Stomach (tissue), 9 donors: Measurements from ENCODE around the gene ARRB2. TPM values are rescaled to one million over a fixed set of nuclear protein-coding genes. Genes with fewer than 3 reads are reported as not detected.

ENCODE experiments used
- DNase-seq, 2 donors: peaks; one replicate each; pipeline versions ENCODE4 v3.0.0 to v3.0.0-alpha.2; 2013 to 2019
- H3K27ac ChIP-seq, 5 donors: fragments of 200-600 bp in 4 of 5; sonication (generic) in 4 of 5; one replicate each; pipeline ENCODE4 v1.5.1; 2013 to 2019; ENCODE audit warnings: mild to moderate bottlenecking in 1 of 5, moderate library complexity in 1 of 5
- H3K27me3 ChIP-seq, 3 donors: fragments of 200-600 bp; sonication (generic); one replicate each; pipeline ENCODE4 v1.5.1; 2017 to 2019; ENCODE audit warnings: mixed run types in 1 of 3
- H3K36me3 ChIP-seq, 4 donors: fragments of 200-600 bp; sonication (generic); 1 replicate in 3 of 4; 2 replicates in 1 of 4; pipeline ENCODE4 v1.5.1; 2016 to 2019
- H3K4me1 ChIP-seq, 4 donors: fragments of 200-600 bp; sonication (generic); one replicate each; pipeline ENCODE4 v1.5.1; 2016 to 2019
- H3K4me3 ChIP-seq, 4 donors: fragments of 200-600 bp; sonication (generic) in 3 of 4; one replicate each; pipeline ENCODE4 v1.5.1; 2016 to 2019; ENCODE audit warnings: mild to moderate bottlenecking in 1 of 4
- H3K9me3 ChIP-seq, 4 donors: fragments of 200-600 bp; sonication (generic); one replicate each; pipeline ENCODE4 v1.5.1; 2016 to 2019
- EP300 ChIP-seq: sonication (generic); formaldehyde crosslinking; IDR thresholded peaks from one replicate; pipeline ENCODE4 v1.6.1; 2017; ENCODE audit warnings: antibody characterized with exemption
- POLR2A ChIP-seq, 4 donors: fragments of 450-650 bp; IDR thresholded peaks; one replicate each; pipeline ENCODE4 v1.6.1; 2016; ENCODE audit warnings: antibody characterized with exemption in 4 of 4, control low read depth in 2 of 4, mild to moderate bottlenecking in 1 of 4, moderate library complexity in 1 of 4
- POLR2AphosphoS5 ChIP-seq, 3 donors: sonication (generic); formaldehyde crosslinking; IDR thresholded peaks; one replicate each; pipeline ENCODE4 v1.6.1; 2016; ENCODE audit warnings: antibody characterized with exemption in 3 of 3
- WGBS, 5 donors: extraction: QIAGEN DNeasy Blood & Tissue Kit in 3 of 5; methylation state at CpG; one replicate each; pipeline versions ENCODE4 v1.1.5 to v1.1.7; 2013 to 2018; 5-methylcytosine and 5-hydroxymethylcytosine counted together
- intact Hi-C: fragments of 100-400 bp; cut with DNase I; formaldehyde crosslinking; loops from one replicate; pipeline ENCODE4 v1.15.1; 2023; ENCODE audit warnings: low total_unique reads
- polyA plus RNA-seq, 3 donors: library from polyadenylated mRNA; stranded (reverse); fragments of 200-250 nt; gene quantifications; one replicate each; pipeline ENCODE4 v1.2.3, GENCODE V29; 2013
- total RNA-seq, 5 donors: library from RNA; depleted of rRNA; stranded (reverse); fragments of >200 nt; gene quantifications; one replicate each; pipeline versions ENCODE4 v1.1.0 to v1.2.3, GENCODE V29; 2014 to 2016
- TF ChIP-seq, protein P1 (sequence below), 7 experiments: fragments of 450-650 bp in 4 of 7; fragments of 200-600 bp in 3 of 7; sonication (generic) in 3 of 7; IDR thresholded peaks; one replicate each; pipeline ENCODE4 v1.5.1; 2016 to 2019; ENCODE audit warnings: antibody characterized with exemption in 7 of 7, control low read depth in 2 of 7, mild to moderate bottlenecking in 1 of 7
- donor health status: healthy with polysubstance abuse.
- donor health status: Bipolar disorder and iron deficiency.
- donor health status: healthy.

ARRB2 gene
- total and polyA plus RNA-seq, 8 donors, result 18.7 to 157 (median 37.0) TPM

DNA sequence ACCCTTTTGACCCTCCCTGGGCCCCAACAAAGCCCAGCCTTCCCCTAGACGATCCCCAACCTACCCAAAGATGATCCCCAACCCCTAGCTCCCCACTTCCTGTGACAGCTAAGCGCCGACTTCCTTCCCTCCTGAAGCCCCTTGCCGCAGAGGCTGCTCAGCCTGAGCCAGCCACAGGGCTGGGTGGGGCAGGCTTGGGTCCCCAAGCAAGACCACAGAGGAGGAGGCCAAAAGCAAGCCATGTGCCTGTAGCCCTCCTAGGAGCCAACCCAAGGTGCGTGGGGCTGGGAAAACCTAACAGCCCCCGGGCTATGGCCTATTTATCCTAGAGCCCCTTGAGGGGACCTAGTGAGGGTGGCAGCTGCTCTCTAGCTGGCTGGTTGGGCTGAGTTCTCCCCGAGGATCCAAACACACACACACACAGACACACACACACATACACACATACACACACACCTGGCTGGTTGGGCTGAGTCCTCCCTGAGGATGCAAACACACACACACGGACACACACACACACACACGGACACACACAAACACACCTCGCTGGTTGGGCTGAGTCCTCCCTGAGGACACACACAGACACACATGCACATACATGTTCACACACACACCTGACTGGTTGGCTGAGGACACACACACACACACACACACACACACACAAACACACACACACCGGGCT lies 4.8 kb downstream of the ARRB2 start:
- Histone ChIP-seq H3K4me3 (peak overlapping the region in 1 of 4 donors; percentile 15), H3K27me3 (no peaks in the 10 kb centered on the region), H3K27ac (peak overlapping the region in 4 of 5 donors; percentile 31 to 77 (median 56)), H3K4me1 (peaks cover 28 to 67% (median 36%) of the 10 kb centered on the region in 4 donors), H3K9me3 (no peaks in the 10 kb centered on the region), H3K36me3 (peaks cover 27 to 45% (median 41%) of the 10 kb centered on the region in 4 donors)
- TF ChIP-seq EP300, result no peak
- no peak for TF ChIP-seq POLR2A (IDR thresholded peaks at IDR 0.05)
- no peak for TF ChIP-seq POLR2AphosphoS5 (IDR thresholded peaks at IDR 0.05)
- TF ChIP-seq, protein P1, sequence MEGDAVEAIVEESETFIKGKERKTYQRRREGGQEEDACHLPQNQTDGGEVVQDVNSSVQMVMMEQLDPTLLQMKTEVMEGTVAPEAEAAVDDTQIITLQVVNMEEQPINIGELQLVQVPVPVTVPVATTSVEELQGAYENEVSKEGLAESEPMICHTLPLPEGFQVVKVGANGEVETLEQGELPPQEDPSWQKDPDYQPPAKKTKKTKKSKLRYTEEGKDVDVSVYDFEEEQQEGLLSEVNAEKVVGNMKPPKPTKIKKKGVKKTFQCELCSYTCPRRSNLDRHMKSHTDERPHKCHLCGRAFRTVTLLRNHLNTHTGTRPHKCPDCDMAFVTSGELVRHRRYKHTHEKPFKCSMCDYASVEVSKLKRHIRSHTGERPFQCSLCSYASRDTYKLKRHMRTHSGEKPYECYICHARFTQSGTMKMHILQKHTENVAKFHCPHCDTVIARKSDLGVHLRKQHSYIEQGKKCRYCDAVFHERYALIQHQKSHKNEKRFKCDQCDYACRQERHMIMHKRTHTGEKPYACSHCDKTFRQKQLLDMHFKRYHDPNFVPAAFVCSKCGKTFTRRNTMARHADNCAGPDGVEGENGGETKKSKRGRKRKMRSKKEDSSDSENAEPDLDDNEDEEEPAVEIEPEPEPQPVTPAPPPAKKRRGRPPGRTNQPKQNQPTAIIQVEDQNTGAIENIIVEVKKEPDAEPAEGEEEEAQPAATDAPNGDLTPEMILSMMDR (IDR thresholded peaks at IDR 0.05), result no peak
- intact Hi-C loops, result no loop called here
- 65 to 75% (median 72%) methylated on average over 3 to 11 of the region's 11 CpGs for WGBS, 5 donors
- DNase-seq, result no peak

DNA sequence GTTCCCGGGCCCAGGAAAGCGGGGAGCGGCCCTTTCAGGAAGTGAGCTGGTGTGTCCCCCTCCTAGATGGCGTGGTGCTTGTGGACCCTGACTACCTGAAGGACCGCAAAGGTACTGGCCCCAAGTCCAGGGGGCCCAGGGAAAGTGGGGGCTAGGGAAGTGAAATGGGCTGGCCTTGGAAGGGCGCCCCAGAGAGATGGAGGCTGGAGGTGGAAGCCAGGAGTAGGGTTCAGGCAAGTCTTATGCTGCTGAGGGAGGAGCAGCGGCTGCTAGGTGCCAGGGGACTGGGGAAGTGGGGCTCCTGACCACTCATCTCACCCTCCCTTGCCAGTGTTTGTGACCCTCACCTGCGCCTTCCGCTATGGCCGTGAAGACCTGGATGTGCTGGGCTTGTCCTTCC lies 5.6 kb downstream of the ARRB2 start:
- H3K36me3 ChIP-seq, result peaks cover 29 to 54% (median 49%) of the 10 kb centered on the region in 4 donors
- H3K27ac ChIP-seq, result peak overlapping the region in 2 of 5 donors; percentile 16 to 73
- H3K4me1 ChIP-seq, result peaks cover 29 to 71% (median 37%) of the 10 kb centered on the region in 4 donors
- no peak for DNase-seq
- TF ChIP-seq EP300, result no peak
- no peak for TF ChIP-seq POLR2AphosphoS5 (IDR thresholded peaks at IDR 0.05)
- no peak for TF ChIP-seq POLR2A (IDR thresholded peaks at IDR 0.05)
- TF ChIP-seq, protein P1 (IDR thresholded peaks at IDR 0.05), result no peak
- H3K27me3 ChIP-seq, result no peaks in the 10 kb centered on the region
- WGBS, 5 donors, result 95 to 97% (median 96%) methylated on average over 10 of the region's 10 CpGs
- peak overlapping the region in 2 of 4 donors; percentile 3 to 15 for H3K4me3 ChIP-seq
- intact Hi-C loops, result no loop called here
- H3K9me3 ChIP-seq, result no peaks in the 10 kb centered on the region

DNA sequence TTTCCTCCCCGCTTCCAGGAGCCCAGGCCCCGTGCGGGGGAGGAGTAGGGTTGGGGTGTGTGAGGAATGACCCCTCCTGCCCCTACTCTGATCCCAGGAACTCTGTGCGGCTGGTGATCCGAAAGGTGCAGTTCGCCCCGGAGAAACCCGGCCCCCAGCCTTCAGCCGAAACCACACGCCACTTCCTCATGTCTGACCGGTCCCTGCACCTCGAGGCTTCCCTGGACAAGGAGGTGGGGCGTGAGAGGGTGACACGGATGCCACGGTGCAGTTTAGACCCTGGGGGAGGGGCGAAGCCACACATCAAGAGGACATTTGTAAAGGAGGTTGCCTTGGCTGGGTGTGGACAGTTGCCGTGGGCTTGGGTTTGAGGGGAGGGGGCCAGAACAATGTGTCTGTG lies 7.4 kb downstream of the ARRB2 start:
- H3K36me3 ChIP-seq, result peaks cover 29 to 55% (median 49%) of the 10 kb centered on the region in 4 donors
- WGBS, 5 donors, result 83 to 92% (median 84%) methylated on average over 17 of the region's 17 CpGs
- intact Hi-C loops, result no loop called here

DNA sequence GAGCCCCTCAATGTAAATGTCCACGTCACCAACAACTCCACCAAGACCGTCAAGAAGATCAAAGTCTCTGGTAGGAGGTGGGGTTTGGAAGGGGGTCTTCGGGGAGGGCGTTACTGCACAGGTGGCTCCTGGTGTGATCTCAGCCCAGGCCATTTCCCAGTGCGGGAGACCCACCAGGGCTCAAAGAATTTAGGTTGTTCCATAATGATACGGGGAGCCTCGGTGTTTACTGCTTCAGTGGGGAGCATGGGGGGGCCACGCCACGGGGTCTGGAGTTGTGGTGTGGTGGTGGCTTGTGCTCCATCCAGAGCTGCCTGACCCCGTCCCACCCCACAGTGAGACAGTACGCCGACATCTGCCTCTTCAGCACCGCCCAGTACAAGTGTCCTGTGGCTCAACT lies 7.8 kb downstream of the ARRB2 start:
- Histone ChIP-seq H3K9me3 (no peaks in the 10 kb centered on the region), H3K4me1 (peaks cover 16 to 64% (median 29%) of the 10 kb centered on the region in 4 donors), H3K27me3 (no peaks in the 10 kb centered on the region), H3K4me3 (no peak overlapping the region), H3K27ac (peak overlapping the region in 2 of 5 donors; percentile 5 to 73), H3K36me3 (peaks cover 29 to 55% (median 49%) of the 10 kb centered on the region in 4 donors)
- DNase-seq, result no peak
- no peak for TF ChIP-seq POLR2A (IDR thresholded peaks at IDR 0.05)
- TF ChIP-seq POLR2AphosphoS5 (IDR thresholded peaks at IDR 0.05), result no peak
- TF ChIP-seq EP300, result no peak
- TF ChIP-seq, protein P1 (IDR thresholded peaks at IDR 0.05), result no peak
- intact Hi-C loops, result no loop called here
- WGBS, 5 donors, result 94 to 99% (median 96%) methylated on average over 13 of the region's 13 CpGs

More for the DNA sequence above, 7.4 kb downstream of the ARRB2 start:
- no peak for DNase-seq
- Histone ChIP-seq H3K27me3 (no peaks in the 10 kb centered on the region), H3K4me3 (no peak overlapping the region), H3K9me3 (no peaks in the 10 kb centered on the region), H3K27ac (peak overlapping the region in 2 of 5 donors; percentile 16 to 73), H3K4me1 (peaks cover 16 to 68% (median 31%) of the 10 kb centered on the region in 4 donors)
- no peak for TF ChIP-seq POLR2AphosphoS5 (IDR thresholded peaks at IDR 0.05)
- no peak for TF ChIP-seq POLR2A (IDR thresholded peaks at IDR 0.05)
- TF ChIP-seq, protein P1 (IDR thresholded peaks at IDR 0.05), result no peak
- TF ChIP-seq EP300, result no peak
